K562 (cell line): ENCODE data around the gene CLEC19A. TPM values are rescaled to one million over a fixed set of nuclear protein-coding genes. Genes with fewer than 3 reads are reported as not detected.

ENCODE experiments used
- ATAC-seq: fragments of 200-7000 bp; cut with Tn5 transposase; 3 replicates; pipeline ENCODE4 v1.9.1; 2020; ENCODE audit warnings: moderate library complexity
- BruUV-seq: library from RNA; stranded (reverse); fragments of 400-500 nt; replicated peaks from 2 replicates; lab custom pipeline; 2021; lab: Mats Ljungman, UMichigan
- CTCF ChIA-PET: fragments of 300-600 bp; formaldehyde crosslinking; extraction: SDS; loops from one replicate; lab custom pipeline; 2021; ENCODE audit warnings: low intra/inter-chr PET ratio; lab: Yijun Ruan, JAX
- POLR2A ChIA-PET: fragments of 300-600, 350-650 bp; sonication (Branson Sonifier 250); formaldehyde crosslinking; extraction: SDS; loops from one replicate; lab custom pipeline; 2021; ENCODE audit warnings: antibody characterized with exemption, inconsistent platforms; lab: Yijun Ruan, JAX
- DNase-seq, 4 experiments: peaks; one replicate each; pipeline versions ENCODE4 v3.0.0 to v3.0.0-alpha.2; 2011 to 2018; ENCODE audit warnings: low spot score in 3 of 4, mixed read lengths in 3 of 4; ENCODE audit errors: extremely low read depth in 1 of 4
- FAIRE-seq: peaks from 2 replicates; lab custom pipeline; 2011; peaks lifted over from hg19 to GRCh38; lab: Jason Lieb, UNC
- H2AFZ ChIP-seq: 2 replicates; pipeline ENCODE4 v1.6.0; 2011; ENCODE audit warnings: low read depth, low read length, control low read depth, inconsistent platforms
- H3K27ac ChIP-seq: fragments of 200-600 bp; 3 replicates; pipeline ENCODE4 v1.8.0; 2011; ENCODE audit warnings: low read depth, mild to moderate bottlenecking, control low read depth, inconsistent platforms, low read length, moderate library complexity, mixed read lengths; ENCODE audit errors: extremely low read depth
- H3K27me3 ChIP-seq, 2 experiments: fragments of 300-600 bp in 1 of 2; 2 replicates in 1 of 2; 3 replicates in 1 of 2; pipeline versions ENCODE4 v1.6.0 to v1.8.0; 2011; ENCODE audit warnings: inconsistent platforms in 2 of 2, low read length in 2 of 2, mild to moderate bottlenecking in 1 of 2, mixed read lengths in 1 of 2, moderate library complexity in 1 of 2; ENCODE audit not compliant: control insufficient read depth in 2 of 2, insufficient read depth in 2 of 2
- H3K36me3 ChIP-seq: fragments of 300-600 bp; 3 replicates; pipeline ENCODE4 v1.8.0; 2011; ENCODE audit warnings: mild to moderate bottlenecking, low read length, inconsistent platforms; ENCODE audit not compliant: control insufficient read depth, insufficient read depth
- H3K4me1 ChIP-seq, 2 experiments: fragments of 200-600 bp in 1 of 2; replicated peaks in 1 of 2; 2 replicates in 1 of 2; 3 replicates in 1 of 2; pipeline versions ENCODE4 v1.5.1 to v1.8.0; 2011; ENCODE audit warnings: inconsistent platforms in 2 of 2, low read length in 2 of 2, mild to moderate bottlenecking in 1 of 2, mixed read lengths in 1 of 2, moderate library complexity in 1 of 2; ENCODE audit not compliant: control insufficient read depth in 2 of 2, insufficient read depth in 2 of 2
- H3K4me2 ChIP-seq: 2 replicates; pipeline ENCODE4 v1.6.1; 2011; ENCODE audit warnings: low read length, control low read depth, inconsistent platforms, mixed read lengths; ENCODE audit not compliant: insufficient read depth
- H3K4me3 ChIP-seq: fragments of 200-600 bp; sonication (generic), shearing (Covaris generic); 2 replicates; pipeline ENCODE4 v1.5.1; 2016; ENCODE audit warnings: control low read depth, inconsistent platforms
- H3K79me2 ChIP-seq: fragments of 200-600 bp; 3 replicates; pipeline ENCODE4 v1.8.0; 2011; ENCODE audit warnings: low read length, inconsistent platforms; ENCODE audit not compliant: control insufficient read depth, insufficient read depth
- H3K9ac ChIP-seq, 2 experiments: 2 replicates each; pipeline versions ENCODE4 v1.6.0 to v1.6.1; 2011; ENCODE audit warnings: low read depth in 2 of 2, low read length in 2 of 2, control low read depth in 1 of 2, inconsistent platforms in 1 of 2, mild to moderate bottlenecking in 1 of 2, mixed read lengths in 1 of 2; ENCODE audit not compliant: insufficient read depth in 1 of 2
- H3K9me1 ChIP-seq: one replicate; pipeline ENCODE4 v1.6.0; 2011; ENCODE audit warnings: inconsistent platforms, mild to moderate bottlenecking, low read length, moderate library complexity; ENCODE audit not compliant: control insufficient read depth, insufficient read depth
- H3K9me3 ChIP-seq: replicated peaks from 2 replicates; pipeline ENCODE4 v1.5.1; 2011; ENCODE audit warnings: low read depth, low read length, inconsistent platforms; ENCODE audit not compliant: control insufficient read depth, insufficient read depth
- H4K20me1 ChIP-seq: replicated peaks from 2 replicates; pipeline ENCODE4 v1.6.1; 2011; ENCODE audit warnings: low read length, inconsistent platforms, mixed read lengths; ENCODE audit not compliant: control insufficient read depth, insufficient read depth
- ATF1 ChIP-seq, 2 experiments: fragments of 450-650 bp in 1 of 2; IDR thresholded peaks; 2 replicates each; pipeline ENCODE4 v1.6.1; 2016; ENCODE audit warnings: missing compliant biosample characterization in 1 of 2, missing genetic modification characterization in 1 of 2
- BRD4 ChIP-seq: fragments of 200-600 bp; sonication (generic); IDR thresholded peaks from 2 replicates; pipeline ENCODE4 v1.6.1; 2017; ENCODE audit warnings: inconsistent platforms
- CBX5 ChIP-seq: IDR thresholded peaks from 2 replicates; pipeline ENCODE4 v1.6.1; 2014; ENCODE audit warnings: low read depth, borderline replicate concordance
- CHD2 ChIP-seq: IDR thresholded peaks from 2 replicates; pipeline ENCODE4 v1.6.1; 2011; ENCODE audit warnings: low read depth, low read length
- CREB3 ChIP-seq: fragments of 450-650 bp; conservative IDR thresholded peaks from 2 replicates; pipeline ENCODE4 v1.6.1; 2016; ENCODE audit warnings: missing genetic modification characterization, low read depth, mild to moderate bottlenecking, missing compliant biosample characterization, moderate library complexity
- CREB5 ChIP-seq: fragments of 250-450 bp; sonication (Bioruptor Pico); IDR thresholded peaks from 2 replicates; pipeline ENCODE4 v1.5.0; 2020; ENCODE audit warnings: mild to moderate bottlenecking
- ETV1 ChIP-seq: fragments of 450-650 bp; conservative IDR thresholded peaks from 2 replicates; pipeline ENCODE4 v1.6.1; 2016; ENCODE audit warnings: missing genetic modification characterization, control low read depth, low read depth, missing compliant biosample characterization
- GTF2A2 ChIP-seq: IDR thresholded peaks from 2 replicates; pipeline ENCODE4 v1.6.1; 2016; ENCODE audit warnings: mild to moderate bottlenecking, missing genetic modification characterization, missing compliant biosample characterization
- HSF4 ChIP-seq: fragments of 250-450 bp; sonication (Bioruptor Pico); IDR thresholded peaks from 2 replicates; pipeline ENCODE4 v2.1.2; 2022; ENCODE audit warnings: mild to moderate bottlenecking, moderate library complexity, borderline replicate concordance
- KLF10 ChIP-seq: fragments of 250-450 bp; sonication (Bioruptor Pico); IDR thresholded peaks from 2 replicates; pipeline ENCODE4 v1.6.1; 2021; ENCODE audit warnings: matching md5 sums
- MTA2 ChIP-seq: fragments of 450-650 bp; IDR thresholded peaks from 2 replicates; pipeline ENCODE4 v1.6.1; 2016; ENCODE audit warnings: low read depth
- PCBP2 ChIP-seq: fragments of 200-400 bp; formaldehyde crosslinking; IDR thresholded peaks from 2 replicates; pipeline ENCODE4 v1.6.1; 2018; ENCODE audit warnings: low read length, low read depth, mild to moderate bottlenecking, moderate library complexity; ENCODE audit not compliant: poor library complexity, severe bottlenecking
- PTRF ChIP-seq: fragments of 450-650 bp; IDR thresholded peaks from 2 replicates; pipeline ENCODE4 v1.6.1; 2016; ENCODE audit warnings: mild to moderate bottlenecking, missing genetic modification characterization, missing compliant biosample characterization
- PYGO2 ChIP-seq: fragments of 450-650 bp; IDR thresholded peaks from 2 replicates; pipeline ENCODE4 v1.6.1; 2016; ENCODE audit warnings: mild to moderate bottlenecking, missing genetic modification characterization, moderate library complexity, missing compliant biosample characterization
- RBBP5 ChIP-seq: fragments of 200-600 bp; sonication (generic); IDR thresholded peaks from 2 replicates; pipeline ENCODE4 v1.6.1; 2012; ENCODE audit warnings: borderline replicate concordance, mild to moderate bottlenecking, low read length, control low read depth, inconsistent platforms; ENCODE audit not compliant: insufficient read depth, poor library complexity, severe bottlenecking
- RHOXF2B ChIP-seq: fragments of 250-450 bp; sonication (Bioruptor Pico); conservative IDR thresholded peaks from 2 replicates; pipeline ENCODE4 v1.5.1; 2021
- ZKSCAN3 ChIP-seq: fragments of 250-450 bp; sonication (Bioruptor Pico); IDR thresholded peaks from 2 replicates; pipeline ENCODE4 v1.4.0; 2020
- WGBS: fragments of 100-300 bp; shearing (Covaris generic); methylation state at CpG from one replicate; pipeline ENCODE4 v1.1.6; 2016; ENCODE audit warnings: low coverage, mixed read lengths; ENCODE audit not compliant: insufficient coverage; ENCODE audit errors: missing lambda C conversion rate; 5-methylcytosine and 5-hydroxymethylcytosine counted together
- in situ Hi-C: fragments of 300-500 bp; cut with MboI; formaldehyde crosslinking; loops from 4 replicates; pipeline ENCODE4 v1.15.0; 2018; ENCODE audit warnings: inconsistent platforms, mixed read lengths
- intact Hi-C: fragments of 100-400 bp; cut with micrococcal nuclease; formaldehyde crosslinking; loops from 2 replicates; pipeline ENCODE4 v1.14.2; 2022
- polyA plus RNA-seq, 8 experiments: library from polyadenylated mRNA; depleted of rRNA in 4 of 8; stranded (reverse) in 5 of 8; unstranded in 3 of 8; fragments of >200 nt; fragmentation: Nextera tagmentation in 2 of 8; fragmentation: Illumina TruSeq in 1 of 8; extraction: Ambion mirVana in 2 of 8; extraction: Trizol in 1 of 8; gene quantifications; 2 replicates each; pipeline versions ENCODE4 v1.2.1 to v1.2.3, GENCODE V29; 2011 to 2014; ENCODE audit warnings: inconsistent platforms in 1 of 8, missing spikeins in 1 of 8
- total RNA-seq, 7 experiments: library from RNA; depleted of rRNA in 6 of 7; stranded (reverse); fragments of >200 nt in 6 of 7; fragmentation: Illumina TruSeq in 2 of 7; extraction: Trizol in 2 of 7; gene quantifications; 2 replicates each; pipeline versions ENCODE4 v1.2.1 to v1.2.3, GENCODE V29; 2011 to 2021; ENCODE audit warnings: low replicate concordance in 1 of 7

Gene CLEC19A
- total and polyA plus RNA-seq, 9 of the 15 experiments (the other 6 are each of a cell fraction or from before 2014, with no cell fraction given) = not detected

DNA sequence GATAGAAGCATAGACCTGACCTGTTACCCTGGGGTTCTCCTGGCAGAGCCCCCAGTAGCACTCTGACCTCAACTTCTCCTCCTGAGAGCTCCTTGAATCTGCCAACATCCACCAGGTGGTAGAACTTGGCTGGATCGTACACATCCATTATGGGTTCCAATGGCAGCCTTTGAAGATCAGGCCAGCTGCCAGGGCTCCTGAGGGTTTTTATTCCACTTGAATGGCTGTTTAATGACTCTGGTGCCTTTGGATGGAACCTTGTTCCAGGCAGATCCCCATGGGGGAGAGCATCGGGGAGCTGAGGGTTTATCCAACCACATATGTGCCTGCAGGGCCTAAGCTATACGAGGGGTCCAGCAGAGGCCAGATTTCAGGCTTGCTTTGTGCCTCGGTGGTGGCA lies 47.1 kb upstream of the CLEC19A start (continued):
- TF ChIP-seq RBBP5 (no peak), MTA2 (no peak), BRD4 (no peak), RHOXF2B (no peak), HSF4 (CRISPR knock-in tag) (no peak), ETV1 (tag) (no peak), ATF1 (CRISPR knock-in tag; IDR thresholded peaks at IDR 0.05) (no peak), ATF1 (tag; IDR thresholded peaks at IDR 0.05) (no peak), GTF2A2 (tag) (no peak)

DNA sequence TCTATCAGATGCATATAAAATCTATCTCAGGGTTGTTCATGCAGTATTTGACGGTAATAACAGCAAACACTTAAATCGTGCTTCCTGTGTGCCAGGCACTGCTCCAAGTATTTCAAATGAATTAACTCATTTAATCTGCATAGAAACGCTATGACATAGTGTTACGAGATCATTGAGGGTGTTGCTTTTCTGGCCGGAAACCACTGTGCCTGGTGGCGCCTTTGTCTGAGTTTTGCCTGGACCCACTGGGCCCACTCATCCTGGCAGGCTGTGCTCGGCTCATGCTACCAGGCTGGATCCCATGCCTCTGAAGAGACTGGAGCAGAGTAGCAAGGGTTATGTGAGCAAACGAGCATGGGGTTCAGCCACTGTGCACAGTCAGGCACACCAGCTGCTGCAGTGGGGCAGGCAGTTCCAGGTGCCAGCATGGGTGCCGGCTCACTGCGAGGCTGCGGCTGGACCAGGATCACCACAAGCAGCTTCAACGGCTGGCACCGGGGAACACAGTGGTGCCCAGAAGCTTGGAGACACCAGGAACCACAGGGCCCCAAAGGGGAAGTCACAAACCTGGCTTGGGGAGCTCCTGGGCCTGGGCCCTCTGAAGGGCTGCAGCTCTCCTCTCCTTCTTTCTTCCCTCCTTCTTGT lies 45.9 kb upstream of the CLEC19A start:
- BruUV-seq = no TSS peak
- Histone ChIP-seq H3K36me3 (no peaks in the 10 kb centered on the region), H3K79me2 (no peaks in the 10 kb centered on the region), H3K4me2 (no peak overlapping the region), H3K27ac (no peak overlapping the region), H2AFZ (no peak overlapping the region), H3K9me3 (0 out of 2 replicates have a peak, but pooled peaks cover 1% of the 10 kb centered on the region), H3K9ac (no peak overlapping the region), H4K20me1 (no peaks in the 10 kb centered on the region), H3K4me3 (no peak overlapping the region), H3K9me1 (no peaks in the 10 kb centered on the region), H3K4me1 (peaks cover 0 to 9% of the 10 kb centered on the region in 2 experiments; a peak in 1 of 5 replicates), H3K27me3 (peaks cover 0 to 10% of the 10 kb centered on the region in 2 experiments; a peak in 2 of 5 replicates)
- intact Hi-C loops (no loop called here), in situ Hi-C loops (no loop called here)
- ATAC-seq = no peak
- ChIA-PET CTCF (no interaction called here), POLR2A (interaction anchor here (0.8 kb wide), 1 partner anchor 14 kb away, joined by 5 read pairs; no protein-coding TSS in a partner anchor)
- WGBS = under 1% methylated on average over 13 of the region's 13 CpGs
- no peak for DNase-seq
- FAIRE-seq = no peak
- no peak for TF ChIP-seq ZKSCAN3 (CRISPR knock-in tag)
- TF ChIP-seq PCBP2 = no peak
- no peak for TF ChIP-seq PYGO2 (tag)
- TF ChIP-seq CBX5 = no peak
- TF ChIP-seq CREB3 = no peak
- TF ChIP-seq CHD2 = no peak
- TF ChIP-seq KLF10 (CRISPR knock-in tag) = no peak
- no peak for TF ChIP-seq CREB5 (CRISPR knock-in tag)
- TF ChIP-seq PTRF (tag) = no peak
